Suppressor macrophage (primary cell): ENCODE data around the gene TOP1.

Experiments
- DNase-seq, 4 experiments: peaks; one replicate each; pipeline ENCODE4 v3.0.0-alpha.2; 2020 to 2022

The TOP1 gene

DNA sequence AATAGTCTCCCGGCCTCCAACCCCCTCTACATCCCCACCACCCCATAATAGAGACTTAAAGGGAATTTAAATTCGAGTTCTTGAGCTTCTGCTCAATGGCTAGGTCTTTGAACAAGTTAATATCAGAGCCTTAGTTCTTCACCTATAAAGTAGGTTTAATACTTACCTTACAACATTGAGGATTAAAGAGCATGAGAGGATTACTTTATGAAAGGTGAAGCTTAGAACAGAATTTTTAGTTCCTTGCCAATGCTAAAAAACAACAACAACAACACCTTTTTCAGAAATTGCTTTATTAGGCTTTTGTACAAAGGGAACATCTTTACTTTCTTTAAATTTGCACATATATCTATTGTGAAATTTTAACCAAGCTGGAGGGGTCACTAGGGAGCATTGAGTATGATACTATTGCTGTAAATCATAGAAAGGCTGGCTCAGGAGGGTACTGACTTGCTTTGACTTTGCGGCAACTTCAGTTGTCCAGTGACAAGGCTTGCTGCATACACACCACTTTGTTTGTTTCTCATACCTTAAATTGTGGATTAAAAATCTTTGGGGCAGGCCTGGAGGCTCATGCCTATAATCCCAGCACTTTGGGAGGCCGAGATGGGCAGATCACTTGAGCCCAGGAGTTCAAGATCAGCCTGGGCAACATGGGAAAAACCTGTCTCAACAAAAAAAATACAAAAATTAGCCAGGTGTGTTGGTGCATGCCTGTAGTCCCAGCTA, 9.7 kb downstream of the TOP1 start:
- no peak for DNase-seq

DNA sequence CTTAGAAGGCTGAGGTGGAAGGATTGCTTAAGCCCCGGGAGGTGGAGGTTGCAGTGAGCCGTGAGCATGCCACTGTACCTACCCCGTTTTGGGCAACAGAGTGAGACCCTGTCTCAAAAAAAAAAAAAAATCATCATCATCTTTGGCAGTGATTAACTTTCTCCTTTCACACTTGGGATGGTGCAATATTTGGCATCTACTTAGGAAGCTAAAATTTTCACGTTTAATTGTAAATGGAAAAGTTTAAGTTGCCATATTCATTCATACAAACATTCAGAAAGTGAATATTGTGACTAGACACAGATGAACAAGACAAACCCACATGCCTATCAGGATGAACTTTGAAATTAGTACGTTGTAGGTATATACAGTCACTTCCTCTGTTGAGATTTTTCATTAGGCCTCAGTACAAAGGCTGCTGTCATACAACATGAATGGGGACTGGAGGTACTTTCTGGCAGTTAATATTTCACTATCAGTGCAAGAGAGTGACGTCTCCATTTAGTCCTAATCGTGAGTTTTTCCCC, 10.3 kb downstream of the TOP1 start:
- no peak for DNase-seq

DNA sequence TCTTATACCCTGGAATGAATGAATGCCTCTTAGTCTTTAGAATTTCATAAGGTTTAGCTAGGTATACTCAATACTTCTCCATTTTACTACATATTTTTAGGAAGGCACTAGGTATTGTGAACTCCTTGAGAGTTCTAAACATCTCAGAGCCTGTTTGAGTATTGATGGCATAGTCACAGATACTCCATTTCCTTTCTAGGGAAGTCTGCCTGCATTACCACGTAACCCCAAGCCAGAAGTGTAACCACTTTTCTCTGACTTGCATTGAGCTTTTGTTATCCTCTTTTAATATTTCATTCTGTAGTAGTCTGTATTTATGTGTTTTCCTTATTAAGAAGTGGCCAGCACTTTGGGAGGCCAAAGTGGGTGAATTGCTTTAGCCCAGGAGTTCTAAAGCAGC, 12.2 kb downstream of the TOP1 start:
- no peak for DNase-seq

DNA sequence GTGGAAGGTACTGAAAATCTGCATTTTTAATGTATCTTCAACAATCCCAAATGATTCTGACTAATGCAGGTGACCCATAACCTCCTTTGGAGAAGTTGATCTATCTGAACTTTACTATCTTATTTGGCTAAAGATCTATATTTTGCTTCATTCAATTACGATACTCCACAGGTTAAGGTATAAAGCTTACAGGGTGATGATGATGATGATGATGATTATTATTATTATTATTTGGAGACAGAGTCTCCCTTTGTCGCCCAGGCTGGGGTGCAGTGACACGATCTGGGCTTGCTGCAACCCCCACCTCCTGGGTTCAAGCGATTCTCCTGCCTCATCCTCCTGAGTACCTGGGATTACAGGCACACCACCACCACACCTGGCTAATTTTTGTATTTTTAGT, 13.1 kb downstream of the TOP1 start:
- DNase-seq: no peak

DNA sequence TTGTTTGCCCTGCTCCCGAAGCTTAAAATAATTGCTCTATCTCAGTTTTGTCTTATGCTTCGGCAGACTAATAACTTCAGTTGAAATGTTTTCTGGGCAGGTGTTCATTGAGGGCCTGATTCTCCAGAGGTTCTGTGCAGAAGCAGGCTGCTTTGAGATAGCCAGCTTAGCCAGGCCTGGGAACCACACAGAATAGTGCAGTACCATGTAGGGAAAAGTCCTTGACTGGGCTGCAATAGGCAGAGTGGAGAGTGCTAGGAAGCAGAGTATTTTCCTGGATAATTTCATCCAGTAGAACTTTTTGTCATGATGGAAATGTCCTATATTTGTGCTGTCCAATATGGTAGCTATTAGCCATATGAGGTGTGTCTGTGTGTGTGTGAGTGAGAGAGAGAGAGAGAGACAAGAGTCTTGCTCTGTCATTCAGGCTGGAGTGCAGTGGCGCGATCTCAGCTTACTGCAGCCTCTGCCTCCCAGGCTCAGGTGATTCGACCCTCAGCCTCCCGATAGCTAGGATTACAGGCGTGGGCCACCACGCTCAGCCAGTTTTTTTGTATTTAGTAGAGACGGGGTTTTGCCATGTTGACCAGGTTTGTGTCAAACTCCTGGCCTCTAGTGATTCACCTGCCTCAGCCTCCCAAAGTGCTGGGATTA, 15.9 kb downstream of the TOP1 start:
- DNase-seq: no peak

DNA sequence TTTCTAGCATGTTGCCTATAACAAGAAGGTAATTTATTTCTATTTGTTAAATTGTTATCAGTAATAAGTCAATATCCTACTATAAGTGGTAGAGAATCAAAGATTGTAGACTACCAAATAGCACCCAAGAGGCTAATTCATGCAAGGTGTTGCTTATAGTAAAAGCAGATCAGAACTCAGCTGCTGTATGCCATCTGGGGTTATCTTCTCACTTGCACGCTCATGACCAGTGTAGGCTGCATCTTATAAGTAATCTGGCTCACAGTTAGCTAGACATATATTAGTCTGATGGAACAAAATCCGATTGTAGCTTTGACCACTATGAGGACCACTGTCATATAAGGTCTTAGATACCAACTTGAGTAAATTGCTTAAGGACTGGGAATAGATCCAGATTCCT, 17.0 kb downstream of the TOP1 start:
- DNase-seq: no peak

DNA sequence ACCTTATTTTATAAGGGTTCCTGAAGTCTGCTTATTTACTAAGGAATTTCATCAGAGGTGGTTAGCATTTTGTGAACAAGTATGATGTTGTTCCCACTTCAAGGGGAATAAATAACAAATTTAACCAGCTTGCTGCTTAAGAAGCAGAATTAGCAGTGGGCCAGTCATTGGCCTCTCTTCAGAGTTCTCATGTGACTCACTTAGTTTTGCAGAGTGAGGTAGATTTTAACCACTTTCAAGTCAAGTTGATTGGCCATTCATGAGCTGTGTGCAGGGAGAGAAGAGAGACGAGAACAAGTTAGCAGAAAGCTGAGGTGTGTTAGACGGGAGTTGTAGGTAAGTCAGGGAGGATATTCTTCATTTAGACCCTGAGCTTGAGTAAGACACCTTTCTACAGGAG, 18.1 kb downstream of the TOP1 start:
- peak in 3 of 4 experiments; percentile 31 to 43 (median 40) for DNase-seq

DNA sequence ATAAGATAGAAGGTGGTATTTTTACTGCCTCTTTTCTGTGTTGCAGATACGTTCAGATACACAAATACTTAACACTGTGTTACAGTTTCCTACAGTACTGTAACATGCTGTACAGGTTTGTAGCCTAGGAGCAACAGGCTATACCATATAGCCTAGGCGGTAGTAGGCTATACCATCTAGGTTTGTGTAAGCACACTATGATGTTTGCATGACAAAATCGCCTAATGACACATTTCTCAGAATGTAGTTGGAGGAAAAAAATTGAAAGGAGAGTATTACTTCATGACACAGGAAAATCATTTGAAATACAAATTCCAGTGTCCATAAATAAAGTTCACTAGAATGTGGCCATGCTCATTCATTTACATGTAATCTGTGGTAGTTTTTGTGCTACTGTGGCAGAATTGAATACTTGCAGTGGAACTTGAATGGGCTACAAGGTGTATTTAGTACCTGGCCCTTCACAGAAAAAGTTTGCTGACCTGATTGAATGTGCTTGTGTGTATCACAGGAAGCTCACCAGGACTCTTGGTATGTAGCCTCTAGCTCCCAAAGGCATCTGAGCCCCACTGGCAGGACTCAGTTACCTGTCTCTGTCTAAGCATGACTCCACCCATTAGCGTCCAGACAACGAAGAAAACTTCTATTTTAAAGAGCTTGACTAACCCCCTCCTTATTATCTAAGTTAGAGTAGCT, 18.8 kb downstream of the TOP1 start:
- DNase-seq: no peak

DNA sequence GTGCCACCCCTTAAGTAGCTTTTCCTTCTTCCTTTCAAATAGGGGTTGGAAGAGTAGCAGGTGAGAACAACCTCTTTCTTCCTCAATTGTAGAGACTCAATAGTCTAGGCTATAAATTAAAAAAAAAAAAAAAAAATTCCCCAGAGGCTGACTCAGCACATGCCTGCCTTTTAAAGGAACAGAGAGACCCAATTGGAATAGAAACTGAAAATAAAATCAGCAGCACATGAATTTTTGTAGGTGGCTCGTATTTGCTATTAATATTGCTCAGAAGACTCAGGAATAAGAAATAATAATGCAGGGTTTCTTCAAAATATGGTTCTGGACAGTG, 19.3 kb downstream of the TOP1 start:
- peak in 2 of 4 experiments; percentile 44 to 55 for DNase-seq

DNA sequence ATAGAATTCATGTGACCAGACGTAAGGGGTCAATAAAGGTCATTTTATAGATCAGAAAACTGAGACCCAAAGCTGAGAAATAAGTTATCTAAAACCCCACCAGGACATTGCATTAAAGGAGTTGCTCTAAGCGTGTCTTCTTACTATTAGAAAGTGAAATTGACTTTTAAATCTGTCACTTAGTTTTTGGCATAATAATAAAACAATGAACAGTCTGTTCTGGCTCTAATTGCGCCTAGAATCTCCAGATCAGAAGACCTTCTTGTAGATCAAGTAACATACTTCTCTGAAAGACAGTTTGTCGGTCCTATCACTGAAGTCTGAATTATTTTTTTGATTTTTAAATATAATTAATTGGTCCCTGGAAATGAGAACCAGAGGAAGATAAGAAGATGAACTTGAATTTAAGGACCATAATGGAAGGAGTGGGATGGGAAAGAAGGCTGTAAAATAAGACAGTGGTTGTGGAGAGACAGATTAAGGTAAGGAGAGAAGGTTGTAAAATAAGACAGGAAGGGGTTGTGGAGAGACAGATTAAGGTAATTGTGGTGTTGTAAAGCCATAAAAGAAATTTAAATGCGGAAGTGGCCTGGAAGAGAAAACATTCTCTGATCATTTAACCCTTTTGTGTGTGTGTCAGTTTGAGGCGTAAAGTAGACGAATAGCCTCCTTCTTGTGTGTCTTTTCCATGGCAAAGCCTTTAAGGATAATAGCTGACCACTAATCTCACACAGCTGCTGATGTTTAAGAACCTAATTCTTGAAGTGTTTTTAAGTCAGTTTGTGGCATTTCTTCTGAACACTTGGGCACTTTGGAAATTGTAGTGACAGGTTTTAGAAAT, 20.1 kb downstream of the TOP1 start:
- peak in 1 of 4 experiments; percentile 14 for DNase-seq

DNA sequence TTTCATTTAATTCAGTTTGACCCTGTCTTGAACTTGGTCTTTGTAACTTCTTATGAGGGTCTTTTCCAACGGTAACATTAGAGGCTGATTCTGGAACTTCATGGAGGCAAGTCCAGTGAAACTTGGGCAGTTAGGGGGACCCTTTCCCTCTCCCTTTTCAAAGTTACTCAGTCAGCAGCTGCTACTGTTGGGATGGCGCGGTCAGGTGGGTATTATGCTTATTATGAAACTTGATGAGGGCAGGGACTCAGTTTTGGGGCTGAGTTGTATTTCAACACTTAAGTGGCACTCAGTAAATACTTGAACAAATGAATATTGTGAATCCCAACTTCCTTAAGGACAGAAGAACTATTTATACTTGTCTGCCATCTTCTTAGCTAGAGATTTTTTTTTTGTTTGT, 20.8 kb downstream of the TOP1 start:
- DNase-seq: no peak

DNA sequence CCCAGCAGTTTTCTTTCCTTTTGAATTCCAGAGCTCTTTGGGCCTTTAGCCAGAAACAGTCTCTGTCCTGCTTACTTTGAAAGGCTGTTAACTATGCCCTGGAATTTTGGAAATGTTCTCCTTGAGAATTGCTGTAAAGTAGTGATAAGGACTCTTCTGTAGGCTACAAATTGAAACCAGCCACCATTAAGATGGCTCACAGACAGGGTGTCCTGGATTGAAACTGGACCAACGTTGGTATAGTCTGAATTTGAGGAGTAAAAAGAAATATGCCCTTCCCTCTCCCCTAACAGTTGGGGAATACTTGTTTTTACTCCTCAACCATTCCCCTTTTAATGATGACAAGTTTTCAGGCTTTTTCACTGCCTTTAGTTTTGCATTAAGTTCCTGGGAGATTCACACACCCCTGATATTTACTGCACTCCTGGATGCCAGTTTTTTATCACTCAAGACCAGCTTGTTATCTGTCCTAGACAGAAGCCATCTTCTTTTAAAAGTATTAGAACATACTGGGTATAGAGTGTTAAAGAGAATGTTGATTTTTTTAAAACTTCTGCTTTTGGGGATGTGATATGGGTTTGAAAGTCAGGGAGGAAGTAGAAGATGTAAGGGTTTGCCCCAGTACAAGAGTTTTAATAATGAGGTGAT, 21.9 kb downstream of the TOP1 start:
- peak in 2 of 4 experiments; percentile 32 to 43 for DNase-seq

DNA sequence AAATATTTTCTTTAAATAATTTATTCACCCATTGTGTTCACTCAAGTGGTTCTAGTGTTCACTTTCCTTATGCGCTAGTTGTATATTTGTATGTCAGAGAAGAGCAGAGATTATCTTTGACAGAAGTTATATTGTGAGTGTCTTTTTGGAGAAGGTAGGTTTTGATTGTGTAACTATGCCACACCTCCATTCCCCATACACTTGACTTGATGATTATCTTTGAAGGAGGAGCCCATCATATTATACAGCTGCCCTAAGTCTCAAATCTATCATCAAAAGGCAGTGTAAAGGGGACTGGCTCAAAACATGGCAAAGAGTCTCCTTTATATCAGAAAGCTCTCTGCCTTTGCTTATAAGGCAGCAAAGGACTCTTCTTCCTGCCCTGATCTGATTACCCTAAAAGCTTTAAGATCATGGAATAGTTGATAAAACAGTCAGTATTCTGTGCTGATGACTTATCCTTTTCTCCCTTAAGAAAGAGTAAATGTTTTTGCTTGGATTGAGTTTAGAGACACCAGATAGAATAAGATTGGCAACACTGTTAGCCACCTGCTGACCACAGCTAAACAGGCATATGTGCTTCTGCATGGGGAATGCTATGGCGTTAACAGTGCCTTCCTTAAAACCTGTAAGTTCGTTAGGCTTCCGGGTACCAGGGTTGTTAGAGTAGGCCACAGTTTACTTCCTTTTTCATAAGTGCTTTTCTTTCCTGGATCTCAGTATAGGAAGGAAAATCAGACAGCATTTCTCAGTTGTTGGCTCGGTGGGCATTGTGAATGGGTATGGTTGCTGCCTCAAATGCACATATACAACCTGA, 22.6 kb downstream of the TOP1 start:
- peak; percentile 45 to 68 (median 62) for DNase-seq

DNA sequence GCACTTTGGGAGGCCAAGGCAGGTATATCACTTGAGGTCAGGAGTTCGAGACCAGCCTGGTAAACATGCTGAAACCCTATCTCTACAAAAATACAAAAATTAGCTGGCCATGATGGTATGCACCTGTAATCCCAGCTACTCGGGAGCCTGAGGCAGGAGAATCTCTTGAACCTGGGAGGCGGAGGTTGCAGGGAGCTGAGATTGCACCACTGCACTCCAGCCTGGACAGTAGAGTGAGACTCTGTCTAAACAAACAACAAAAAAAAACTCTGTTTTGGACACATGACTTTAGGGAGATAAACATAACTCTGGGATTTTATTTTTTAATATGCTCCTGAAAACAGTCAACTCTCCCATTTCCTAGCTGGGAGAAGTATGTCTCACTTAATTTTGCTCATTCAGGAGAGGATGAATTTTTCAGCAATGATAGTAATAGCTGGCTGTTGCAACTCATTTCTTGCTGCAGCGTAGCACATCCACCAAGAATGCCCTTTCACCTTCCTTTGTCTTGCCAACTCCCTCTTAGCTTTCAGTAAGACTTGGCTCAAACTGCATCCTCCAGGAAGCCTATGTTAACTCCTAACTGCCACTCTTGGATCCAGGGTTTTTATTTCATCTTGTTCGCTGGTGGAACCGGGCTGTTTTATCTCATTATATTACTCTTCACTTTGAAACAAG, 24.3 kb downstream of the TOP1 start:
- DNase-seq: no peak

DNA sequence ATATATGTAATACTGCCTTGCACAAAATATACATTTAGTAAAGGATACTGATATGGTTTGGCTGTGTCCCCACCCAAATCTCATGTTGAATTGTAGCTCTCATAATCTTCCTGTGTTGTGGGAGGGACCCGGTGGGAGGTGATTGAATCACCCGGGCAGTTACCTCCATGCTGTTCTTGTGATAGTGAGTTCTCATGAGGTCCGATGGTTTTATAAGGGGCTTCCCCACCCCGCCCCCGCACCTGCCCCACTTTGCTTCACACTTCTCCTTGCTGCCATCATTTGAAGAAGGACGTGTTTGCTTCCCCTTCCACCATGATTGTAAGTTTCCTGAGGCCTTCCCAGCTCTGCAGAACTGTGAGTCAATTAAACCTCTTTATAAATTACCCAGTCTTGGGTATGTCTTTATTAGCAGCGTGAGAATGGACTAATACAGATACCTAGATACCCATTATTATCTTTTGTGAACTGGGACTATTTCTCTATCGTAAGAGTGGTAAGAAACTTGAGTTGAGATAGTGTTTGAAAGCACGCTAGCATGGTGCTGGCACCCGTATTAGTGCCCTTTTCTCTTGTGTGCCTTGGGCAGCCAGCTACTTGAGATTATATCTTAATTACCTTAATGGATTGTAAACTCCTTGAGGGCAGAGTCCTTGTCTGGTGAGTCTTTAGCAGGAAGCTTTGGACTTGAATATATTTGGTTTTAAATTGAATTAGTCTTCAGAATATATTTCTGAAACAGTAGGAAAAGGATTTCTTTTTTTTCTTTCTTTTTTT, 25.6 kb downstream of the TOP1 start:
- no peak for DNase-seq

DNA sequence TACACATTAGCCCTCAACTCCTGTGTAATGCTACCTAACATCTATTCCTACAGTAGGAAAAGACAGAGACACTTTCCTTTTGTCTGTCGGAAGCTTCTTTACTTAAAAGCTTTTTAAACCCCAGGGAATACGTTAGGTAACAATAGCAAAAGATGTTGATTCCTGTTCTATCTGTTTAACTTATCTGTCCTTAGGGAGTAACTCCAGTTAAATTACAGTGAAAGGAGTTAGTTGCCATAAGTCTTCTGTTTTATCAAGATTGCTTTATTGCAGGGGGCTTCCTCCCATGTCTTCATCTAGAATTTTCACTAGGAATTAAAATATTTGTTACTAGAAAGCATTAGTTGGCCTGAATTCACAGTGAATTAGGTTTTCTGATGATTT, 26.2 kb downstream of the TOP1 start:
- DNase-seq: no peak

DNA sequence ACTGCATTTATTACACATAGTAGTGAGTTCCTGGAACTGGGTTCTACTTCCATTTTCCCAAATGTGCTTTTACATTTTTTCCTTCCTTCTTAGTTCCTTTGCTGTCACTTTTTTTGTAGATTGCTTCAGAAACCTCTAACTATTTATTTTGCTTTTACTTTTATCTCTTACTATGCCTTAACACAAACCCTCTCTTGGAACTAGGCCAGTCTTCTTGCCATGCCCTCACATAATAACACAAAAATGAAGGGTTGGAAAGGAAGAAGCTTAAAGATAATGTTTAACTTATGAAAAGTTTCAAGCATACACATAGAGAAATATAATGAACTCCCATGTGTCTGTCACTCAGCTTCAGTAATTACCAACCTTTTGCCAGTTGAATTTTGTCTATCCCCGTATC, 27.1 kb downstream of the TOP1 start:
- no peak for DNase-seq

DNA sequence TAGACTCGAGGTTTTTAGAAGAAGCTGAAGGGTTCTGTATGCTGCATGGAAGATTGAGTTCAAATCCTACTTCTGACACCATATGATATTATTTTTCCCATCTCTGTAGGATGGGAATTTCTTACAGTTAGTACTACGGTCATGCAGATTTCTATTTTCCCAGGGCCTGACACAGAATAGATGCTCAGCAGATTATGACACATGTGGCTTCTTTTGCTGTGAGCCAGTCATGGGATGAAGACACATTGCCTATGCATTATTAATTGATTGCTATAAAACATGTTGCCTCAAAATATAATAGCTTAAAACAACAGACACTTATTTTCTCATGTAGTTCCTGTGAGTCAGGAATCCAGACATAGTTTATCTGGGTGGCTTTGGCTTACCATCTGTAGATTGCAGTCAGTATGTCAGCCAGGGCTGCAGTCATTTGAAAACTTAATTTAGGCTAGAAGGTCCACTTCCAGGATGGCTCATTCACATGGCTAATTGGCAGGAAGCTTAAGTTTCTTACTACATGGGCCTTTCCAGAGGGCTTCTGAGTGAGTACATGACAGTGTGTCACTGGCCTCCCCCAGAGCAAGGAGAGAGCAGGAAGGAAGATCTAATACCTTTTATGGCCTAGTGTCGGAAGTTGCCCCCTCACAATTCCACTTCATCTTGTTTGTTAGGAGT, 29.5 kb downstream of the TOP1 start:
- peak; percentile 68 to 89 (median 82) for DNase-seq
